GM23338 (cell line): ENCODE results near the gene ZNF746. TPM values are rescaled to one million over a fixed set of nuclear protein-coding genes. Genes with fewer than 3 reads are reported as not detected.

Experiments
- ATAC-seq: fragments of 200-7000 bp; cut with Tn5 transposase; 3 replicates; pipeline ENCODE4 v1.9.1; 2020
- DNase-seq: peaks from one replicate; pipeline ENCODE4 v3.0.0-alpha.2; 2015; ENCODE audit warnings: low spot score
- H2AFZ ChIP-seq: fragments of 200-600 bp; sonication (generic); 2 replicates; pipeline ENCODE4 v1.8.0; 2016; ENCODE audit warnings: antibody characterized with exemption, mild to moderate bottlenecking, moderate library complexity
- H3F3A ChIP-seq: fragments of 200-600 bp; sonication (generic); replicated peaks from 2 replicates; pipeline ENCODE4 v1.8.0; 2017; ENCODE audit warnings: antibody characterized with exemption, mixed run types, low read depth
- H3K27ac ChIP-seq: fragments of 200-600 bp; sonication (generic); 2 replicates; pipeline ENCODE4 v1.6.1; 2016; ENCODE audit warnings: low read depth
- H3K27me3 ChIP-seq: fragments of 200-600 bp; sonication (generic); 2 replicates; pipeline ENCODE4 v1.8.0; 2016; ENCODE audit warnings: mild to moderate bottlenecking, mixed run types, moderate library complexity; ENCODE audit not compliant: insufficient read depth
- H3K36me3 ChIP-seq: fragments of 200-600 bp; sonication (generic); 2 replicates; pipeline ENCODE4 v1.8.0; 2016; ENCODE audit warnings: mild to moderate bottlenecking; ENCODE audit not compliant: insufficient read depth
- H3K4me1 ChIP-seq: fragments of 200-600 bp; sonication (generic); 2 replicates; pipeline ENCODE4 v1.8.0; 2016; ENCODE audit warnings: mild to moderate bottlenecking, moderate library complexity; ENCODE audit not compliant: insufficient read depth
- H3K4me2 ChIP-seq: fragments of 200-600 bp; sonication (generic); 2 replicates; pipeline ENCODE4 v1.7.1; 2017; ENCODE audit warnings: mixed run types
- H3K4me3 ChIP-seq: fragments of 200-600 bp; sonication (generic); 2 replicates; pipeline ENCODE4 v1.6.1; 2016; ENCODE audit warnings: mixed run types
- H3K79me2 ChIP-seq: fragments of 200-600 bp; sonication (generic); replicated peaks from 2 replicates; pipeline ENCODE4 v1.8.0; 2017; ENCODE audit warnings: mild to moderate bottlenecking; ENCODE audit not compliant: insufficient read depth
- H3K9me2 ChIP-seq: fragments of 200-600 bp; sonication (generic); 2 replicates; pipeline ENCODE4 v1.8.0; 2017; ENCODE audit not compliant: insufficient read depth
- H4K20me1 ChIP-seq: fragments of 200-600 bp; sonication (generic); replicated peaks from 2 replicates; pipeline ENCODE4 v1.8.0; 2017; ENCODE audit warnings: mild to moderate bottlenecking; ENCODE audit not compliant: insufficient read depth
- H3K27ac Mint-ChIP-seq: 2 replicates; pipeline ENCODE4 v1.8.0; 2020; ENCODE audit warnings: inconsistent platforms, mild to moderate bottlenecking, moderate library complexity, mixed read lengths
- H3K27me3 Mint-ChIP-seq: 3 replicates; pipeline ENCODE4 v1.8.0; 2022; ENCODE audit warnings: low read depth, mild to moderate bottlenecking, moderate library complexity, mixed read lengths, inconsistent platforms; ENCODE audit not compliant: insufficient read depth, poor library complexity
- H3K36me3 Mint-ChIP-seq: 3 replicates; pipeline ENCODE4 v1.8.0; 2021; ENCODE audit warnings: low read depth, mild to moderate bottlenecking, inconsistent platforms, moderate library complexity, mixed read lengths
- H3K4me1 Mint-ChIP-seq: 3 replicates; pipeline ENCODE4 v1.8.0; 2020; ENCODE audit warnings: mild to moderate bottlenecking, inconsistent platforms, mixed read lengths
- H3K4me3 Mint-ChIP-seq: 3 replicates; pipeline ENCODE4 v1.8.0; 2021; ENCODE audit warnings: moderate library complexity, mild to moderate bottlenecking, inconsistent platforms, mixed read lengths
- H3K9me3 Mint-ChIP-seq: 3 replicates; pipeline ENCODE4 v1.8.0; 2020; ENCODE audit warnings: moderate library complexity, mild to moderate bottlenecking, inconsistent platforms, mixed read lengths
- JUNB ChIP-seq: IDR thresholded peaks from one replicate; pipeline ENCODE4 v1.6.1; 2016; ENCODE audit warnings: antibody characterized with exemption; ENCODE audit not compliant: unreplicated experiment
- POLR2AphosphoS5 ChIP-seq: IDR thresholded peaks from 2 replicates; pipeline ENCODE4 v1.6.1; 2016; ENCODE audit warnings: antibody characterized with exemption, low read depth
- polyA plus RNA-seq: library from polyadenylated mRNA; unstranded; fragments of >200 nt; fragmentation: Nextera tagmentation; extraction: Ambion mirVana; gene quantifications from 2 replicates; pipeline ENCODE4 v1.2.1, GENCODE V29; 2016
- total RNA-seq: library from RNA; depleted of rRNA; stranded (reverse); fragments of >200 nt; shearing (Covaris generic); gene quantifications from 2 replicates; pipeline ENCODE4 v1.2.3, GENCODE V29; 2014
- TF ChIP-seq, protein P1 (sequence below): fragments of 250-450 bp; sonication (Bioruptor Pico); IDR thresholded peaks from 2 replicates; pipeline ENCODE4 v1.5.0; 2020; ENCODE audit warnings: mild to moderate bottlenecking, moderate library complexity
- TF ChIP-seq, protein P2 (sequence below), 2 experiments: fragments of 200-600 bp in 1 of 2; sonication (generic) in 1 of 2; conservative IDR thresholded peaks; 2 replicates each; pipeline versions ENCODE4 v1.5.1 to v1.6.1; 2016 to 2017; ENCODE audit warnings: antibody characterized with exemption in 2 of 2, low read depth in 2 of 2, mild to moderate bottlenecking in 2 of 2, moderate library complexity in 1 of 2

ZNF746 gene
- total and polyA plus RNA-seq, 2 experiments from 2014 or later, result 10.0 to 18.6 TPM

DNA sequence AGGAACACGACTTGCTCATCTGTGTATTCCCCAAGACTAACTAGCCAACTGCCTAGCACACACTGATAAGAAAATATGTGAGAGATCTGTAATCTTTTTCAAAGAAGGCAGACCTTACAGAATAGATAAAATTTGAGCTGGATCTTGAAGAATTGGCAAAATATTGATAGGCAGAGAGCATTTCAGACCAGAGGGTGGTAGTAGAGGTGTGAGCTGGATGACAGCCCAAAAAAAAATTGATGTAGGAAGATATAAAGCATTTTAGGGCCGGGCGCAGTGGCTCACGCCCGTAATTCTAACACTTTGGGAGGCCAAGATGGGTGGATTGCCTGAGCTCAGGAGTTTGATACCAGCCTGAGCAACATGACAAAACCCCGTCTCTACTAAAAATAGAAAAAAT, 1.2 kb upstream of the ZNF746 start (continued):
- TF ChIP-seq, protein P1, sequence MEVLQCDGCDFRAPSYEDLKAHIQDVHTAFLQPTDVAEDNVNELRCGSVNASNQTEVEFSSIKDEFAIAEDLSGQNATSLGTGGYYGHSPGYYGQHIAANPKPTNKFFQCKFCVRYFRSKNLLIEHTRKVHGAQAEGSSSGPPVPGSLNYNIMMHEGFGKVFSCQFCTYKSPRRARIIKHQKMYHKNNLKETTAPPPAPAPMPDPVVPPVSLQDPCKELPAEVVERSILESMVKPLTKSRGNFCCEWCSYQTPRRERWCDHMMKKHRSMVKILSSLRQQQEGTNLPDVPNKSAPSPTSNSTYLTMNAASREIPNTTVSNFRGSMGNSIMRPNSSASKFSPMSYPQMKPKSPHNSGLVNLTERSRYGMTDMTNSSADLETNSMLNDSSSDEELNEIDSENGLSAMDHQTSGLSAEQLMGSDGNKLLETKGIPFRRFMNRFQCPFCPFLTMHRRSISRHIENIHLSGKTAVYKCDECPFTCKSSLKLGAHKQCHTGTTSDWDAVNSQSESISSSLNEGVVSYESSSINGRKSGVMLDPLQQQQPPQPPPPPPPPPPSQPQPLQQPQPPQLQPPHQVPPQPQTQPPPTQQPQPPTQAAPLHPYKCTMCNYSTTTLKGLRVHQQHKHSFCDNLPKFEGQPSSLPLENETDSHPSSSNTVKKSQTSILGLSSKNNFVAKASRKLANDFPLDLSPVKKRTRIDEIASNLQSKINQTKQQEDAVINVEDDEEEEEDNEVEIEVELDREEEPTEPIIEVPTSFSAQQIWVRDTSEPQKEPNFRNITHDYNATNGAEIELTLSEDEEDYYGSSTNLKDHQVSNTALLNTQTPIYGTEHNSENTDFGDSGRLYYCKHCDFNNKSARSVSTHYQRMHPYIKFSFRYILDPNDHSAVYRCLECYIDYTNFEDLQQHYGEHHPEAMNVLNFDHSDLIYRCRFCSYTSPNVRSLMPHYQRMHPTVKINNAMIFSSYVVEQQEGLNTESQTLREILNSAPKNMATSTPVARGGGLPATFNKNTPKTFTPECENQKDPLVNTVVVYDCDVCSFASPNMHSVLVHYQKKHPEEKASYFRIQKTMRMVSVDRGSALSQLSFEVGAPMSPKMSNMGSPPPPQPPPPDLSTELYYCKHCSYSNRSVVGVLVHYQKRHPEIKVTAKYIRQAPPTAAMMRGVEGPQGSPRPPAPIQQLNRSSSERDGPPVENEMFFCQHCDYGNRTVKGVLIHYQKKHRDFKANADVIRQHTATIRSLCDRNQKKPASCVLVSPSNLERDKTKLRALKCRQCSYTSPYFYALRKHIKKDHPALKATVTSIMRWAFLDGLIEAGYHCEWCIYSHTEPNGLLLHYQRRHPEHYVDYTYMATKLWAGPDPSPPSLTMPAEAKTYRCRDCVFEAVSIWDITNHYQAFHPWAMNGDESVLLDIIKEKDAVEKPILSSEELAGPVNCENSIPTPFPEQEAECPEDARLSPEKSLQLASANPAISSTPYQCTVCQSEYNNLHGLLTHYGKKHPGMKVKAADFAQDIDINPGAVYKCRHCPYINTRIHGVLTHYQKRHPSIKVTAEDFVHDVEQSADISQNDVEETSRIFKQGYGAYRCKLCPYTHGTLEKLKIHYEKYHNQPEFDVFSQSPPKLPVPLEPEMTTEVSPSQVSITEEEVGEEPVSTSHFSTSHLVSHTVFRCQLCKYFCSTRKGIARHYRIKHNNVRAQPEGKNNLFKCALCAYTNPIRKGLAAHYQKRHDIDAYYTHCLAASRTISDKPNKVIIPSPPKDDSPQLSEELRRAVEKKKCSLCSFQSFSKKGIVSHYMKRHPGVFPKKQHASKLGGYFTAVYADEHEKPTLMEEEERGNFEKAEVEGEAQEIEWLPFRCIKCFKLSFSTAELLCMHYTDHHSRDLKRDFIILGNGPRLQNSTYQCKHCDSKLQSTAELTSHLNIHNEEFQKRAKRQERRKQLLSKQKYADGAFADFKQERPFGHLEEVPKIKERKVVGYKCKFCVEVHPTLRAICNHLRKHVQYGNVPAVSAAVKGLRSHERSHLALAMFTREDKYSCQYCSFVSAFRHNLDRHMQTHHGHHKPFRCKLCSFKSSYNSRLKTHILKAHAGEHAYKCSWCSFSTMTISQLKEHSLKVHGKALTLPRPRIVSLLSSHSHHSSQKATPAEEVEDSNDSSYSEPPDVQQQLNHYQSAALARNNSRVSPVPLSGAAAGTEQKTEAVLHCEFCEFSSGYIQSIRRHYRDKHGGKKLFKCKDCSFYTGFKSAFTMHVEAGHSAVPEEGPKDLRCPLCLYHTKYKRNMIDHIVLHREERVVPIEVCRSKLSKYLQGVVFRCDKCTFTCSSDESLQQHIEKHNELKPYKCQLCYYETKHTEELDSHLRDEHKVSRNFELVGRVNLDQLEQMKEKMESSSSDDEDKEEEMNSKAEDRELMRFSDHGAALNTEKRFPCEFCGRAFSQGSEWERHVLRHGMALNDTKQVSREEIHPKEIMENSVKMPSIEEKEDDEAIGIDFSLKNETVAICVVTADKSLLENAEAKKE (CRISPR knock-in tag), result no peak
- TF ChIP-seq JUNB, result no peak

DNA sequence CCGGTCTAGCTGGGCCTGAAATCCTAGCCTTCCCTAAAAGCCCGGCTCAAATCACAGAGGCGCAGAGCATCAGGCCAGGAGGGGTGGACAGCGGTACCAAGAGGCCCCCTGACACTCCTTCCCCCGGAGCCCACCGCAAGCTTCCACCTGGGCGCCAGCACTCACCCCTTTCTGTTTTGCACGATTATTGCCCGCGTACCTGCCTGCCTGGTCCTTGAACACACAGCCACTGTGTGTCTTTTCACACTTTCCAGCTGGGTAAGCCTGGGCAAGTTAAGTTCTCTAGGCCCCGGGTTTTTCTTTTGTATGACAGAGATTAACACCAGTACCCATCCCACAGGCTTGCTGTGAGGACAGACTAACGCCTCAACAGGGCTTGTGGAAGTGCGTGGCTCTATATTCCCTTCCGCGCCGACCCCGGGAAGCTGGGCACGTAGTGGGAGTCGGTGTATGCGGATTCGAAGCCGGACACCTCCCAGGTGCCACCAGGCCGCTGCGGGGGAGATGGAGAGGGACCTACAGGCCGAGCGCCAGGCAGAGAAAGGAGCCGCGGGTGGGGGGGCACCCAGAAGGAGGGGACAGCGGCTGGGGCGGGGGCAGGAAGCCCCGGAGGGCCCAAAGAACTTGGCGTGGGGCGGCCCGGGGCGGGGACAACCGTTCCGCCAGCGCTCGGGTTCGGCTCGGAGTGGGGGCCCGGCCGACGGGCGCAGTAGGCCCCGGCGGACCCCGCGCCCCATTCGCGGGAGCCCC, 792 bp downstream of the ZNF746 start:
- peaks cover 26% of the 10 kb centered on the region for H3K36me3 Mint-ChIP-seq
- H3K9me3 Mint-ChIP-seq, result no peaks in the 10 kb centered on the region
- DNase-seq (peak; percentile 49), ATAC-seq (peak; percentile 18)
- H3K4me1 Mint-ChIP-seq, result peaks cover 13% of the 10 kb centered on the region
- H3K27ac Mint-ChIP-seq, result no peak overlapping the region
- H3K4me3 Mint-ChIP-seq, result peak overlapping the region; percentile 95
- peaks cover 7% of the 10 kb centered on the region; the same call in 1 of the 2 replicates for H4K20me1 ChIP-seq
- H2AFZ ChIP-seq, result peak overlapping the region; percentile 59
- peaks cover 9% of the 10 kb centered on the region; the same call in 1 of the 2 replicates for H3K36me3 ChIP-seq
- peaks cover 24% of the 10 kb centered on the region for H3K27me3 ChIP-seq
- peaks cover 16% of the 10 kb centered on the region for H3K79me2 ChIP-seq
- H3K9me2 ChIP-seq, result no peaks in the 10 kb centered on the region
- H3K4me1 ChIP-seq, result no peaks in the 10 kb centered on the region
- no peak overlapping the region for H3K27ac ChIP-seq
- H3K27me3 Mint-ChIP-seq, result peaks cover 20% of the 10 kb centered on the region
- H3K4me2 ChIP-seq, result peak overlapping the region; percentile 94
- peak overlapping the region; percentile 83 for H3K4me3 ChIP-seq
- H3F3A ChIP-seq, result no peaks in the 10 kb centered on the region
- TF ChIP-seq, protein P1 (CRISPR knock-in tag), result no peak
- TF ChIP-seq POLR2AphosphoS5, result no peak
- TF ChIP-seq, protein P2, sequence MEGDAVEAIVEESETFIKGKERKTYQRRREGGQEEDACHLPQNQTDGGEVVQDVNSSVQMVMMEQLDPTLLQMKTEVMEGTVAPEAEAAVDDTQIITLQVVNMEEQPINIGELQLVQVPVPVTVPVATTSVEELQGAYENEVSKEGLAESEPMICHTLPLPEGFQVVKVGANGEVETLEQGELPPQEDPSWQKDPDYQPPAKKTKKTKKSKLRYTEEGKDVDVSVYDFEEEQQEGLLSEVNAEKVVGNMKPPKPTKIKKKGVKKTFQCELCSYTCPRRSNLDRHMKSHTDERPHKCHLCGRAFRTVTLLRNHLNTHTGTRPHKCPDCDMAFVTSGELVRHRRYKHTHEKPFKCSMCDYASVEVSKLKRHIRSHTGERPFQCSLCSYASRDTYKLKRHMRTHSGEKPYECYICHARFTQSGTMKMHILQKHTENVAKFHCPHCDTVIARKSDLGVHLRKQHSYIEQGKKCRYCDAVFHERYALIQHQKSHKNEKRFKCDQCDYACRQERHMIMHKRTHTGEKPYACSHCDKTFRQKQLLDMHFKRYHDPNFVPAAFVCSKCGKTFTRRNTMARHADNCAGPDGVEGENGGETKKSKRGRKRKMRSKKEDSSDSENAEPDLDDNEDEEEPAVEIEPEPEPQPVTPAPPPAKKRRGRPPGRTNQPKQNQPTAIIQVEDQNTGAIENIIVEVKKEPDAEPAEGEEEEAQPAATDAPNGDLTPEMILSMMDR (conservative IDR thresholded peaks at IDR 0.05; ENCODE audit: low read depth in 2 of 2), result no peak
